GM19468 (cell line): Measurements from ENCODE around the gene ATG101.
"Not testable (repeated sequence)": the region's sequence is repeated elsewhere in the genome, so short reads cannot be mapped to it uniquely, and the experiment has no call there.

ENCODE experiments used
- ATAC-seq: cut with Tn5 transposase; IDR thresholded peaks from one replicate; pipeline ENCODE4 v1.9.1; 2021; ENCODE audit warnings: mild to moderate bottlenecking, moderate library complexity, moderate number of reproducible peaks; ENCODE audit not compliant: unreplicated experiment; ENCODE audit errors: extremely low read depth

ATG101 gene

DNA sequence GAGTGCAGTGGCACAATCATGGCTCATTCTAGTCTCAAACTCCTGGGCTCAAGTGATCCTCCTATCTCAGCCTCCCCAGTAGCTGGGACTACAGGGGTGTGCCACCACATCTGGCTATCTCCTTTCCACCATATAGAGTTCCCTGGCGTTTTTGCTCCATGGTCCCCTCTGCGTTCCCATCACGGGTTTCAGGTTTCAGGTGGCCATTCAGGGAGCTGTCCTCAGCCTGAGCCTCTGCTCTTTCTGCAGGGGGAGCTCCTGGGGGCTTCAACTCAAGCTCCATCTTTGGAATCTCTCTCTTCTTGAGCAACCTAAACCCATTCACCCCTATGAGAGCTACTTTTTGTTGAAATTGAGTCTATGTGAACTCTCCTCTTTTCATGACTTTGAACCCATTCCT lies 21.3 kb downstream of the ATG101 start:
- ATAC-seq = no peak

DNA sequence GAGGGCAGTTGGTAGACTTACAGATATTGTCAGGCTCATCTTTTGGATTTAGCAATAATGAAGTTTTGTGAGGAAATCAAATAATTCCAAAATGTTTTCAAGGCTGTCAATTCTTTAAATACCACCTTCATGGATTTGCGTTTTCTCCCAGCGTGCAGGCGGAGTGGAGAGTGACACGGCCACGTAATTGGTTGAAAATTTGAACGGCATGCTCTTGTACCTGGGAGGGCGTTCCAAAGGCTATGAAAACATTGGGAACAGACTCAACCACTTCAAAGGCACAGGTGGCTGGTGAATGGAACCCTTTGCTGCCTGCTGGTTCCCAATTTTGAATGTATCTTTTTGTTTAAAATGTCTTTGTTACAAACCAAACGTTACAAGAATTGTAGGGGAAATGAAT lies 22.1 kb downstream of the ATG101 start:
- no peak for ATAC-seq

DNA sequence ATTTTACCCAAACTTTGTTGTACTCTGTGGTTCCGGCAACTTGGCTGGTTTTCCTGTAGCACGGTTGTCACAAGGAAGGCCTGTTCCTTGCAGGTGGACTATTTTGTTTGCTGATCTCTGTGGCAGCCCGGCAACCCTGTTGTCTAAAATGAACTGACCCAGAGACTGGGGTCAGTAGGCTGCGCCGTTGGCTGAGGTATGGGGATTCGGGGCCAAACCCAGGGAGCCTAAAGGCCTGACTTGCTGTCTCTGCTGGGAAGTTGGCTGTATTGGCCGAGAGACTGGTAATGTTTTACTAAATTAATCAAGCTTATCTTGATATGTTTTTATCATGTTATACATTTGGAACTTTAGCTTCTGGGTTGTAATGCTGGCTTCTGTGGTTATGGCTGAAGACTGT lies 23.6 kb downstream of the ATG101 start:
- no peak for ATAC-seq

DNA sequence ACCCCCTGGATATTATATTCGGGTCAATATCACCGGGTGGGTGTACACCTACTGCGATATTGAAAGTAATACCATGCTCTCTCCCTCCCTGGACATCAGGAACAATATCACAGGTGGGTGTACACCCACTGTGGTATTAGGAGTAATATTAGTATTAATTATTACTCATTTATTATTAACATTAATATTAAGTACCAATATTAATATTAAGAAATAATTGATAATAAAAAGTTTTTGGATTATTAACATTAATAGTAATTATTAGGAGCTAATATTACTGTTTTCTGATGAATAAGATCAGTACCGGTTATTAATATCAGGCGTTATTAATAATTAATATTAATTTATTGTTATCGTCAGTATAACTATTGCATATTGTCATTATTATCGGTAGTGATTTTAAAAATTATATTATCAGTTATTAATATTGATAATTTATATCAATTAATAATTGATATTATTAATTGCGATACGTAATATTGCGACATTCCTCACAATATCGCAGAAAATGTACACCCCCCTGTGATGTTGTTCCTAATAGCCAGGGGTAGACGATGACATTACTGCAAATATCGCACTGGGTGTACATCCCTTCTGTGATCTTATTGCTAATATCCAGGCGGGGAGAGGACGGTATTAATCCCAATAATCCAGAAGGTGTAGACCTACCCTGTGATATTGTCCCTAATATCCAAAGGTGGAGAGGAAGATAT lies 26.7 kb downstream of the ATG101 start:
- no peak for ATAC-seq

DNA sequence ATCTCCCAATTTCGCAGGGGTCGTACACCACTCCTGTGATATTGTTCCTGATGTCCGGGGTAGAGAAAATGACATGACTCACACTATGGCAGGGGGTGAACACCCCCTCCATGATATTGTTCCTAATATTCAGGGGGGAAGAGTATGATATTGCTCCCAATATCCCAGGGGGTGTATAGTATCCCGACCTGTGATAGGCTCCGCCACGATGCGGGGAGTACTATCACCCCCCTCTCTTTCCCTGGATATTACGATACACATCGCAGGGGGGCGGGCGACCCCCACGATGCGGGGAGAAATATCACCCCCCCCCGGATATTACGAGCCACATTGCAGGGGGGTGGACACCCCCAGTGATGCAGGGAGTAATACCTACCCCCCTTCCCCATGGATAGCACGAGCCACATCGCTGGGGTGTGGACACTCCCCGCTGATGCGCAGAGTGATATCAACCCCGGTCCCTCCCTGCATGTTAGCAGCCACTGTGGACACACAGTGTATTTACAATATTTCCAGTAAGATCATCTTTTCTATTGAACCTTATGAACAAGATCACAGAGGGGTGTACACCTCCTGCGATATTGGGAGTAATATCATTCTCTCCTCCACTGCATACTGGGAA lies 27.4 kb downstream of the ATG101 start:
- ATAC-seq = no peak

DNA sequence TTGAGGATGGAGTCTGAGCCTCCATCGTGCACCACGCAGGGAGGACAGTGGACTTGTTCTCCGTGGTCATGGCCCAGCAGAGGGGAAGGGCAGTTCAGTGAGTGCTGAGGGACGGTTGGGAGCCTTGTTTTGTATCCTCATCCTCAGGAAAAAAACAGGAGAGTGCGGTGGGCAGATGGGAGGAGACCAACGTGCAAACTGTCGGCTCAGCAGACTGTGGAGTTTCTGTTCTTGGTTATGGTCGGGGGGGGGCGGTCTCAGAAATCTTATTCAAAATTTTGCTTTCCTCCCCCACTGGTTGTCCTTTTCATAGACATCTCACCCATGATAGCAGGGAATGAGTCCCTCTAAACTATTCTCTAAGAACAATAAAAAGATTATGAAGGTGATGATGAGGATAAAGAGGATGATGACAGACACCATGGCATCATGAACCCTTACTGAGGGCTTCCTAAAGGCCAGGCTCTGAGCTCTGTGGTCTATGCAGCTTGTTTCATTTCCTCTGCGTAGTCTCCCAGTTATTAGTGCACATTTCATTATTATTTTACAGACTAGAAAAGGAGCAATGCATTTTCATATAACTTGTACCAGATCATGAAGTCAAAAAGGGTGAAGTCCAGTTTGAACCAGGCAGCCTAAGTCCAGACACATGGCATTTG lies 34.8 kb downstream of the ATG101 start:
- not testable (repeated sequence) for ATAC-seq

DNA sequence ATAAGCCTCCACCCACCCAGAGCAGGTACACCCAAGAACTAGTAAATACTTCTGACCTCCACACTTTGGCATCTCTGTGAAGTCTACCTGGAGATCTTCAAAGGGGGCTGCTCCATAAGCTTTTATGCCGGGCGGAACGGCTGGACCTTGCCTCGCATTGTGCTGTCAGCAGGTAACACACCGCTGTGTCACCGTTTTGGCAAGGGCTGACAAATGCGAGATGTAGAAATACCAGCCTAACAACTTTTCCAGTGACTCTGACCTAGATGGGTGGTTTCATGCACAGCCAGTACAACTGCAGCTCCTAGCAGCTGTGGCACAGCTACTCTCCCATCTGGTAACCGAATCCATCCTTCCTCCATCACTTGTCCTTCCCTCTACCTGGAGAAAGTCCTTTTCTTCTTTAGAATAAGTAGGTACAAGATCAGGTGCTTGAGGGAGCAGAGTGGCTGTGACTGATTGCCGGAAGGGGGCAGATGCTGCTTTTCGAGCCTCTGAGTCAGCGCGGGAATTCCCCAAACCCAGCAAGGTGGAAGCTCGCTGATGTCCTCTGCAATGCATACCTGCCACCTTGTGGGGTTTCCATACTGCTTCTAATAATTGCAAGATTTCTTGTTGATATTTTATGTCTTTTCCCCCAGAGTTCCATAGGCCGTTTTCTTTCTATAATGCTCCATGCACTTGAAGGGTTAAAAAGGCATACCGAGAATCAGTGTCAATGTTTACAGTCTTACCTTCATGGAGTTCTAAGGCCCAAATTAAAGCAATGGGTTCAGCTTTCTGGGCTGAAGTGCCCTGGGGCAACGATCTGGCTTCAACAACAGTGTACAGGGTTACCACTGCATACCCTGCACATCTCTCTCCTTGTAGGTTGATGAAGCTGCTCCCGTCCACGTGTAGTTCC lies 46.7 kb downstream of the ATG101 start:
- ATAC-seq = not testable (repeated sequence)

DNA sequence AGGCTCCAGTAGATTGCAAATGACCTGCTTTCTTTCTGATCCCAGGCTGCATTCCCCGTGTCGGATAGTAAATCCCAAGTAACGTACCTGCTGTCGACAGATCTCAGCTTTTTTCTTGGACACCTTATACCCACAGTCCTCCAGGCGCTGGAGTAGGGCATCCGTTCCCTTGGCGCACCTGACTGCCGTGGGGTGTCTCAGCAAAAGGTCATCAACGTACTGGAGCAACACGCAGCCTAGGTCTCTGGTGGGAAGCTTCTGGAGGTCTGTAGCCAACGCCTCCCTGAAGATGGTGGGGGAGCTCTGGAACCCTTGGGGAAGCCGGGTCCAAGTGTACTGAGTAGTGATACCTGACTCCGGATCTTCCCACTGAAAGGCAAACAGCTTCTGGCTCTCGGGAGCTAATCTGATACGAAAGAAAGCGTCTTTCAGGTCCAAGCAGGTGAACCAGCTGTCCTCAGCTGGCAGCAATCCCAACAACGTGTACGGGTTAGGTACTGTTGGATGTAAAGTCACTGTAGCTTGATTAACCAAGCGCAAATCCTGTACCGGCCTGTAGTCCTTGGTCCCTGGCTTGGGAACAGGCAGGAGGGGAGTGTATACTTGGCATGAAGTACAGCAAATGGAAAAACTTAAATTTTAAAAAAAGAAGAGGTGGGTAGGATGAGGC lies 48.2 kb downstream of the ATG101 start:
- ATAC-seq = not testable (repeated sequence)

DNA sequence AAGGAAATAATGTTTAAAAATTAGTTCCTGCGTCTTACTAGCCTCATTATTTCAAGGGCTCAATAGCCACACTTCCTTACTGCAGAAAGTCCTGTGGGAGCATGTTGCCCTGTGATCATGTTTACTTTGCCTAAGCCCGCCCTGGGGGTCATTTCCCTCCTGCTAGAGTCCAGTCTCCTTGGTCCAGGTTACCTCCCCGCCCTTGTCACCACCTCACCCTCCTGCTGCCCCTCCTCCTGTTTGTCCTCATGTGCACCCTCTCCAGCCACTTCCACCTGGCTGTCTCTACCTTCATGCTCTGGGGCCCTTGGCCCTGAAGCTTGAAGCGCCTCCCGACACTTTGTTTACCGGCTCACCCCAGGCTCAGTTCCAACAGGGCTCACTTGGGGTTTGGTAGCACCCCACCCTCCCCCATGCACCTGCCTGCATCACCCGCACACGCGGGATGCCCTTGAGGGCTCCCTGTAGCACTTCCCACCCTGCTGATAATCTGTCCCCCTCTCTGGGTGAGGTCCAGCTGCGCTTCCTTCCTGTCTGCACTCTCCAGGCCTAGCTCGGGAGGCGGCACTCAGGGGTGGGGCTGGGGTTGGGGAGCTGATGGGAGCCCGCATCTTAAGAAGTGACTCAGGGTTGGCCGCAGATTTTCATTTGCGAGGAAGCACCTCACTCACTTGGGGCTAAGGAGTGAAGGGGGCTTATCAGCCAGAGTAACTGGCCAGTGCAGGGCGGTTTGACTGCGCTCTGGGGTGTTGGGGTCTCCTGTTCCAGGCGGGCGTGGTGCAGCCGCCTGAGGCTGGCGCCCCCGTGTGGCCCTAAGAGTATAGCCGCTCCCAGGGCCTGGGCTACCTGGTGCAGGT lies 49.8 kb downstream of the ATG101 start:
- no peak for ATAC-seq

DNA sequence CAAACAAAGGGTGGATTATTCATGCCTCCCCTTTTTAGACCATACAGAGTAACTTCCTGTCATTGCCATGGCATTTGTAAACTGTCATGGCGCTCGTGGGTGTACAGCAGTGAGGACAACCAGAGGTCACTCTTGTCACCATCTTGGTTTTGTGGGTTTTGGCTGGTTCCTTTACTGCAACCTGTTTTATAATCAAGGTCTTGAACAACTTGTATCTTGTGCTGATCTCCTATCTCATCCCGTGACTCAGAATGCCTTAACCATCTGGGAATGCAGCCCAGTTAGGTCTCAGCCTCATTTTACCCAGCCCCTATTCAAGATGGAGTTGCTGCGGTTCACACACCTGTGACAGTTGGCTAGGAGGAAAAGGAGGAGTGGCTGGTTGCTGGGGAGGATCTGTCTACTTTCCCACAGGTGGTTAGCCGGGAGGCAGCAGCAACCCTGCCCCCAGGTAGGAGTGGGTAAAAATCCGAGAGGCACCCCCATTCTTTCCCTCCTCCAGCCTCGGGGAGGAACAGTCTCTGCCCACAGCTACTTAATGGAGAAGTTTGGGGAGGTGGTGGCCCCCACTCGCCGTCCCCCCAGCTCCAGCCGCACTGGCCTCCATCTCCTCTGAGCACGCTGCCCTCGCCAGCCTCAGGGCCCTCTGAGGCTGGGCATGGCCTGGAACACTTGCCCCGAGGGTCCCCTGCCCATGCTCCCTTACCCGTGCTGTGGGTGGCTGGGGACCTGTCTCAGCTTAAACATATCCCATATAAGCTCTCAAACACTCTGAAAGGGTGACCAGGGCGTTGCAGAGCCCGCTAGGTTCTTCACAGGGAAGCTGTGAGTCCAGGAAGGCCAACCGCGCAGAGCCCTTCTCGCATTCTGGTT lies 51.4 kb downstream of the ATG101 start:
- no peak for ATAC-seq

DNA sequence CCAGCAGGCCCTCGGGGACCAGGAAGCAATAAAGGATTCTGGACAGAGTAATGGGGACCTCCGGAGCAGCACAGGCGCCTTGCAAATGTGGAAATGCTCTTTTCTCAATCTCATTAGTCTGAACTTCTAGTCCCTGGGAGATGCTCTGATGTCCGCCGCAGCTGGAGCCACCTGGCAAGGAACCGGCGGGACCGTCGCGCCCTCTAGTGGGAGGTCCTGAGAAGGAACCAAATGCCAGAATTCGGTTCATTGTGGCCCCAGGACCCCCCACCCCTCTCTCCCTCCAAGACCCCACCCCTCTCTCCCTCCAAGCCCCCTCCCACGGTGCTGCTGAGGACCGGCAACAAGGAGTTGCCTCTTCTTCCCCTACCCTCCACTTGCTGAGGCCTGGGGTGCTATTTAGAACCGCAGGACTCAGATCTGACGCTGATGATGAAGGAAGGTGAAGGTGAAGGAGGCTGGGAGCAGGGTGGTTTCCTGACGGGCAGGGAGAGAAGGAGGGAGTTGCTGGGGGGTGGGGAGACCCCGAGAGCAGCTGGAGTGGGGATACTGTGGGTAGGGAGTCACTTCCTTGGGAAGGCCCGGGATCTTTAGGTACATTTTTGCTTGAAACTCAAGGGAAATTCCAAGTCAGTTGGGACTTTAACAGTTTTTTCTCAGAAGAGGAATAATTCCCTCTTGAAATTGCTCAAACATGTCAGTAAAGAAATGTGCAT lies 52.2 kb downstream of the ATG101 start:
- no peak for ATAC-seq

DNA sequence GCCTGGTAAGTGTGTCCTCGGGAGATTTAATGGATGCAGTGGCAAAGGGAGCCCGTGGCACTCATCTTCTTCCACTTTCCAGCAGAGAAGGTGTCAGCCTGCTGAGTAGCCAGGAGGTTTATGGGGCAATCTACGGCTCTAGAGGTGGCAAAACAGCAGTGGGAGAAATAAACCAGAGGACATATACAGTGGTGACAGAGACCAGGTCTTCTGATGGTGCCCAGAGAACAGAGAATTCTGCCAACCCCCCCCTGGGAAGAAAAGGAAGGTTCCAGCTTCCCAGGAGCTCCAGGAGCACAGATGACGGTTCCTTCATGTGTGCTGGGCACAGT lies 52.7 kb downstream of the ATG101 start:
- no peak for ATAC-seq

DNA sequence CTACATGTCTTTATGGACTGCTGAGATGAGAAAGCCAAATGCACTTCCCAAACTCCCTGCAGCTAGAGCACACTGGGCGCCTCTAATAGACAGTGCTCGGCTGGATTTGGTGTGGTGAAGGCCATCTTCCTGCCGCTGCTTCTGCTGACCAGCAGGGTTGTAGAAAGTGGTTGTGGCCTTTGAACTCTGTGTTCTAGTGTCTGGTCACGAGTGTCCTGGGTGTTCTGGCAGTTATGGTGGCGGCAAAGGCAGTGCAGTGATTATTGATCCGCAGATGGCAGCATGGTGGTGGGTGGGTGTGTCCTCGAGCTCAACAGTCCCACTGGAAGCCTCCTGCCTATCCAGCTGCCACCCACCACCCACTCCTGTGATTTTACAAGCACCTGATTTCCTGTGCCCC lies 53.1 kb downstream of the ATG101 start:
- no peak for ATAC-seq

DNA sequence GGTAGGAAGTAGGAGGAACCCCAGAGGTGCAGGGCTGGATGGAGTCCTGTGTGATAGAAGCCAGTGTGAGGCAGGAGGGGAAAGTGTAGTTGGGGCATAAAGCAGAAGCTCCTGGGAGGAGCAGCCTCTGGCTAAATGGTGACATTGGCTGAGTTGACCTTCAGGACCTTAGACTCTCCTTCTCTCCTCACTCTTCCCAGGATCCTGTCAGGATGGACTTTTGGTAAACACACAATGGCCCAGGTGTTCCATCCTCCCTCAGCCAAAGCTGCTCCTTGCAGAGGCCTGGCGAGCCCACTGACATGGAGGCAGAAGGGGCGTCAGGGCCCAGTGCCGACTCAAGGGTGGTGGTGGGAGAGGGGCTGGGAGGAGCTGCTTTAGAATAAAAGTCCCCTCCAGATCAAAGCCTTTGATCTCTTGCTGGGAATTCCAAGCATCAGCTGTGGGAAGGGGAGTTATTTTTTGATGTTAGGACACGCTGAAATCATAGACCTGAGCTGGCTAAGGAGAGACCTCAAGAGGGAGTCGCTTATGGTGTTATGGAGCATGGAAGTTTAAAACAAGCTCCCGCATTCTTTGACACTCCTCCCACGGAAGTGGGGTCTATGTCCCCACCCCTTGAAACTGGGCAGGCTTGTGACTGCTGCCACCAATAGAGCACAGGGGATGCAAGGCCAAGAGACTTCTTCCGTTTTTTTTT lies 53.9 kb downstream of the ATG101 start:
- no peak for ATAC-seq

DNA sequence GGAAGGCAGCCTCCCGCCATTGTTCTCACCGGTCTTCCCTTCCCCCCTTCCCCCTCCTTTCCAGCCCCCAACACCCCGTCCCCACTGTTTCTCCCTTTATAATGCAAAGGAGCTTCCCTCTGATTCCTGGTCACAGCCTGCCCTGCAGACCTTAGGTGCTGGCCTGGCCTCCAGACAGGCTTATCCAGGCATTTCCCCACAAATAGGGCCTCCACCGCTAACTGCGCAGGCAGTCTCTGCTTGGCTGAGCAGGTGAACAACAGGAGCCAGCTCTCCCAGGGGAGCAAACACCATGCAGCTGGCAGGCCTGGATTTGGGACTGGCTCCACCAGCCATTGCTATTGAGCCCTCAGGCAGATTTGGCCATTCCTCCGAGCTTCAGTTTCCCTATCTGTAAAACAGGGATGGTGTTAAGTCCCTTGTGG lies 55.7 kb downstream of the ATG101 start:
- no peak for ATAC-seq

DNA sequence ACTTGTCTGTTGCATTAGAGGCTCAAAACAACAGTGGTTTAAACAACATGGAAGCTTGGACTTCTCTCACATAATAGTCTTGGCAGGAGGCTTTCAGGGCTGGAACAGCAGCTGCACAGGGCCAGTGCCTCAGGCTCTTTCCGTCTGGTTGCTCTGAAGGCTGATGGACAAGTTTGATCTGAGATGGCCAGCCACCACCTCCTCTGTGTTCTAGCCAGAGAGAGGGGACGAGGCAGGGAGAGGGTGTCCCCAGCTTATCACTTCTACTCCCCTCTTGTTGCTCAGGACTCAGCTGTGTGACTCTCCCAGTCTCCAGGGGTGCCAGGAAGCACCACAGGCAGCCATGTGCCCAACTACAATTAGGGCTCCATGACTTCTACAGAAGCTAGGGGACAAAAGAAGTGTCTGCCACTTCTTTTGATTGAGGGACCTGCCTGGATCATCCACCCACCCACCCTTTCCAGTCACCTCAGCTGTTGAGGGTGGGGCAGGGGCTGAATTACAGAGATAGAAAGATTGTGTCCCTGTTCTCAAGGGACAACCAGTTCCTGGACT lies 56.3 kb downstream of the ATG101 start:
- no peak for ATAC-seq
